Measurements from ENCODE around the gene CIDEA.

GRCh38 chr18:12326711-12327460 lies 72.7 kb downstream of the CIDEA start:
- TF ChIP-seq CTCF (IDR thresholded peaks at IDR 0.05) (no peak), POLR2AphosphoS5 (IDR thresholded peaks at IDR 0.05) (no peak)
